Liver (tissue), 9 donors: ENCODE results near the gene KLHL12. TPM values are rescaled to one million over a fixed set of nuclear protein-coding genes. Genes with fewer than 3 reads are reported as not detected.

Source experiments
- DNase-seq: peaks from one replicate; pipeline ENCODE4 v3.0.0-alpha.2; 2017; ENCODE audit warnings: low spot score
- H3K27ac ChIP-seq, 2 donors: one replicate each; pipeline ENCODE4 v1.7.0; 2013; ENCODE audit warnings: inconsistent platforms in 2 of 2, low read length in 2 of 2, control low read depth in 1 of 2, low read depth in 1 of 2, mild to moderate bottlenecking in 1 of 2
- H3K27me3 ChIP-seq, 4 donors: one replicate each; pipeline versions ENCODE4 v1.6.1 to v1.7.0; 2013; ENCODE audit warnings: low read length in 3 of 4, inconsistent platforms in 1 of 4, mild to moderate bottlenecking in 1 of 4, moderate library complexity in 1 of 4; ENCODE audit not compliant: control insufficient read depth in 4 of 4, insufficient read depth in 4 of 4
- H3K36me3 ChIP-seq, 4 donors: one replicate each; pipeline versions ENCODE4 v1.6.1 to v1.7.0; 2013; ENCODE audit warnings: low read length in 3 of 4, mild to moderate bottlenecking in 3 of 4, low read depth in 1 of 4, moderate library complexity in 1 of 4; ENCODE audit not compliant: control insufficient read depth in 4 of 4, insufficient read depth in 3 of 4
- H3K4me1 ChIP-seq, 4 donors: one replicate each; pipeline versions ENCODE4 v1.6.1 to v1.7.0; 2013; ENCODE audit warnings: low read length in 3 of 4, mild to moderate bottlenecking in 3 of 4, moderate library complexity in 1 of 4; ENCODE audit not compliant: control insufficient read depth in 4 of 4, insufficient read depth in 4 of 4
- H3K4me3 ChIP-seq, 3 donors: one replicate each; pipeline versions ENCODE4 v1.6.1 to v1.7.0; 2013; ENCODE audit warnings: low read length in 3 of 3, control low read depth in 1 of 3, low read depth in 1 of 3, mild to moderate bottlenecking in 1 of 3
- H3K9ac ChIP-seq, 2 donors: one replicate each; pipeline ENCODE4 v1.7.0; 2013; ENCODE audit warnings: low read length in 2 of 2, mild to moderate bottlenecking in 2 of 2, moderate library complexity in 2 of 2, control low read depth in 1 of 2, low read depth in 1 of 2
- H3K9me3 ChIP-seq, 4 donors: one replicate each; pipeline versions ENCODE4 v1.6.1 to v1.7.0; 2013; ENCODE audit warnings: low read length in 3 of 4; ENCODE audit not compliant: control insufficient read depth in 4 of 4
- EGR1 ChIP-seq, 2 donors: IDR thresholded peaks; 2 replicates each; pipeline ENCODE4 v1.6.1; 2016 to 2018; ENCODE audit warnings: antibody characterized with exemption in 2 of 2, low read depth in 2 of 2
- FOXA1 ChIP-seq: IDR thresholded peaks from 2 replicates; pipeline ENCODE4 v1.6.1; 2016; ENCODE audit warnings: antibody characterized with exemption
- GABPA ChIP-seq, 2 donors: IDR thresholded peaks in 1 of 2; conservative IDR thresholded peaks in 1 of 2; 2 replicates each; pipeline ENCODE4 v1.6.1; 2016; ENCODE audit warnings: antibody characterized with exemption in 2 of 2, mild to moderate bottlenecking in 1 of 2, moderate library complexity in 1 of 2
- HNF4A ChIP-seq, 2 donors: conservative IDR thresholded peaks; 2 replicates each; pipeline ENCODE4 v1.6.1; 2016; ENCODE audit warnings: antibody characterized with exemption in 2 of 2, mild to moderate bottlenecking in 2 of 2
- HNF4G ChIP-seq: IDR thresholded peaks from 2 replicates; pipeline ENCODE4 v1.6.1; 2016; ENCODE audit warnings: antibody characterized with exemption
- JUND ChIP-seq, 2 donors: IDR thresholded peaks; 2 replicates each; pipeline ENCODE4 v1.6.1; 2016; ENCODE audit warnings: antibody characterized with exemption in 2 of 2
- NR2F2 ChIP-seq: IDR thresholded peaks from 2 replicates; pipeline ENCODE4 v1.6.1; 2016; ENCODE audit warnings: antibody characterized with exemption
- RAD21 ChIP-seq, 2 donors: IDR thresholded peaks; 2 replicates each; pipeline ENCODE4 v1.6.1; 2016; ENCODE audit warnings: antibody characterized with exemption in 2 of 2, mild to moderate bottlenecking in 2 of 2
- SP1 ChIP-seq: IDR thresholded peaks from 2 replicates; pipeline ENCODE4 v1.6.1; 2018; ENCODE audit warnings: antibody characterized with exemption, mild to moderate bottlenecking
- TAF1 ChIP-seq: conservative IDR thresholded peaks from 2 replicates; pipeline ENCODE4 v1.6.1; 2016; ENCODE audit warnings: antibody characterized with exemption, mild to moderate bottlenecking
- YY1 ChIP-seq: IDR thresholded peaks from 2 replicates; pipeline ENCODE4 v1.6.1; 2016; ENCODE audit warnings: antibody characterized with exemption, mild to moderate bottlenecking
- WGBS: extraction: QIAGEN DNeasy Blood & Tissue Kit; methylation state at CpG from one replicate; pipeline ENCODE4 v1.1.7; 2013; 5-methylcytosine and 5-hydroxymethylcytosine counted together
- polyA plus RNA-seq, 2 donors: library from polyadenylated mRNA; stranded (reverse) in 1 of 2; unstranded in 1 of 2; fragments of 200-250 nt in 1 of 2; fragments of >200 nt in 1 of 2; fragmentation: Nextera tagmentation in 1 of 2; extraction: Ambion mirVana in 1 of 2; gene quantifications; one replicate each; pipeline versions ENCODE4 v1.2.1 to v1.2.3, GENCODE V29; 2013 to 2015
- total RNA-seq, 2 donors: library from RNA; depleted of rRNA; stranded (reverse); fragments of >200 nt; gene quantifications; one replicate each; pipeline ENCODE4 v1.2.3, GENCODE V29; 2014
- TF ChIP-seq, protein P1 (sequence below): fragments of 150-350 bp; IDR thresholded peaks from 2 replicates; pipeline ENCODE4 v1.5.1; 2017; ENCODE audit warnings: improper control_type of control experiment, low read depth, low read length; ENCODE audit not compliant: missing input control
- TF ChIP-seq, protein P2 (sequence below): IDR thresholded peaks from 2 replicates; pipeline ENCODE4 v1.6.1; 2016; ENCODE audit warnings: antibody characterized with exemption
- TF ChIP-seq, protein P3 (sequence below): IDR thresholded peaks from 2 replicates; pipeline ENCODE4 v1.6.1; 2016; ENCODE audit warnings: antibody characterized with exemption
- TF ChIP-seq, protein P4 (sequence below): IDR thresholded peaks from 2 replicates; pipeline ENCODE4 v1.6.1; 2016; ENCODE audit warnings: antibody characterized with exemption, mild to moderate bottlenecking
- donor health status: healthy.
- donor health status: healthy.
- donor health status: healthy.
- donor health status: healthy.
- donor health status: healthy.

KLHL12 gene
- total and polyA plus RNA-seq, 4 donors: 7.2 to 17.5 (median 10.4) TPM

DNA sequence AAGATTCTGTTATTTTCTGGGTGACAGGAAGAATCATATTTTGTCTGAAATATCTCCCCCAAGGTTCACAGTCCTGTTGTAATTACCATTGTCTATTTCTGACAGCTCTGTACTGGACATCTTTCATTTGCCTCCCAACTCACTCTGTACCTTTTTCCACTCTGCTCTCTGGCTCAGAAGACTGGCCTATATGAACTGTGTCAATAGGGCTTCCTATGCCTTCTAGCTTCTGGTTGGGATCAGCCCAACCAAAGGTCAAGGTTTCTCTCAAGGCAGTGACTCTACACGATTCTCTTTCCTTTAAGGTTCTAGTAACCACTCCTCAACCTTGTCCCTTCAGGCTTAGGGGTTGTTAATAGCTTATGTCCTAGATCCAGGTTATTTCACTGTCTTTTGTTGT, 17.5 kb downstream of the KLHL12 start:
- H3K36me3 ChIP-seq: peaks cover 6 to 52% (median 39%) of the 10 kb centered on the region in 4 donors
- no peak overlapping the region for H3K27ac ChIP-seq
- 89% methylated on average over 1 of the region's 1 CpG for WGBS

DNA sequence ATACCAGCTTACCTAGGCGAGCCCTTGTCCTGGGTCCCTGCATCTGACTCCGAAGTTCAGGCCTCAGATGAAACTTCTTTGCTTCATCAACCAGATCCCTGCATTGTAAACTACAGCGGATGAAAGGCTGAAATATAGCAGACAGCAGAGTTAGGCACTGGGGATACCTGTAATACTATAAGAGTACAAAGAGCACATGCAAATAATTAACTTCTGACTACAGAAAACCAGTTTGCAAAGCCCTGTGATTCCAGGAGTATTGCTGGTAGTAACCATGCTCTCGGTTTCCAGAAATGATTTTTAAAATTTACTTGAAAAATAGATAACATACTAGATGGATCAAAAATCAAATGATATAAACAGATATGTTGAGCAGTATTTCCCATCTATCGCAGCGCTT, 18.0 kb downstream of the KLHL12 start:
- peaks cover 6 to 53% (median 39%) of the 10 kb centered on the region in 4 donors for H3K36me3 ChIP-seq
- no peak for TF ChIP-seq NR2F2
- TF ChIP-seq GABPA (IDR thresholded peaks at IDR 0.05 in 1 of 2, conservative IDR thresholded peaks at IDR 0.05 in 1 of 2): no peak
- no peak for TF ChIP-seq HNF4A (conservative IDR thresholded peaks at IDR 0.05)
- TF ChIP-seq, protein P1, sequence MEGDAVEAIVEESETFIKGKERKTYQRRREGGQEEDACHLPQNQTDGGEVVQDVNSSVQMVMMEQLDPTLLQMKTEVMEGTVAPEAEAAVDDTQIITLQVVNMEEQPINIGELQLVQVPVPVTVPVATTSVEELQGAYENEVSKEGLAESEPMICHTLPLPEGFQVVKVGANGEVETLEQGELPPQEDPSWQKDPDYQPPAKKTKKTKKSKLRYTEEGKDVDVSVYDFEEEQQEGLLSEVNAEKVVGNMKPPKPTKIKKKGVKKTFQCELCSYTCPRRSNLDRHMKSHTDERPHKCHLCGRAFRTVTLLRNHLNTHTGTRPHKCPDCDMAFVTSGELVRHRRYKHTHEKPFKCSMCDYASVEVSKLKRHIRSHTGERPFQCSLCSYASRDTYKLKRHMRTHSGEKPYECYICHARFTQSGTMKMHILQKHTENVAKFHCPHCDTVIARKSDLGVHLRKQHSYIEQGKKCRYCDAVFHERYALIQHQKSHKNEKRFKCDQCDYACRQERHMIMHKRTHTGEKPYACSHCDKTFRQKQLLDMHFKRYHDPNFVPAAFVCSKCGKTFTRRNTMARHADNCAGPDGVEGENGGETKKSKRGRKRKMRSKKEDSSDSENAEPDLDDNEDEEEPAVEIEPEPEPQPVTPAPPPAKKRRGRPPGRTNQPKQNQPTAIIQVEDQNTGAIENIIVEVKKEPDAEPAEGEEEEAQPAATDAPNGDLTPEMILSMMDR: no peak
- TF ChIP-seq SP1: no peak
- TF ChIP-seq HNF4G: no peak
- TF ChIP-seq FOXA1: no peak
- TF ChIP-seq JUND (IDR thresholded peaks at IDR 0.05): no peak
- TF ChIP-seq, protein P2, sequence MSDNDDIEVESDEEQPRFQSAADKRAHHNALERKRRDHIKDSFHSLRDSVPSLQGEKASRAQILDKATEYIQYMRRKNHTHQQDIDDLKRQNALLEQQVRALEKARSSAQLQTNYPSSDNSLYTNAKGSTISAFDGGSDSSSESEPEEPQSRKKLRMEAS: no peak
- no peak for TF ChIP-seq TAF1
- no peak for TF ChIP-seq RAD21 (IDR thresholded peaks at IDR 0.05)
- TF ChIP-seq, protein P3, sequence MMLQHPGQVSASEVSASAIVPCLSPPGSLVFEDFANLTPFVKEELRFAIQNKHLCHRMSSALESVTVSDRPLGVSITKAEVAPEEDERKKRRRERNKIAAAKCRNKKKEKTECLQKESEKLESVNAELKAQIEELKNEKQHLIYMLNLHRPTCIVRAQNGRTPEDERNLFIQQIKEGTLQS: no peak
- TF ChIP-seq, protein P4, sequence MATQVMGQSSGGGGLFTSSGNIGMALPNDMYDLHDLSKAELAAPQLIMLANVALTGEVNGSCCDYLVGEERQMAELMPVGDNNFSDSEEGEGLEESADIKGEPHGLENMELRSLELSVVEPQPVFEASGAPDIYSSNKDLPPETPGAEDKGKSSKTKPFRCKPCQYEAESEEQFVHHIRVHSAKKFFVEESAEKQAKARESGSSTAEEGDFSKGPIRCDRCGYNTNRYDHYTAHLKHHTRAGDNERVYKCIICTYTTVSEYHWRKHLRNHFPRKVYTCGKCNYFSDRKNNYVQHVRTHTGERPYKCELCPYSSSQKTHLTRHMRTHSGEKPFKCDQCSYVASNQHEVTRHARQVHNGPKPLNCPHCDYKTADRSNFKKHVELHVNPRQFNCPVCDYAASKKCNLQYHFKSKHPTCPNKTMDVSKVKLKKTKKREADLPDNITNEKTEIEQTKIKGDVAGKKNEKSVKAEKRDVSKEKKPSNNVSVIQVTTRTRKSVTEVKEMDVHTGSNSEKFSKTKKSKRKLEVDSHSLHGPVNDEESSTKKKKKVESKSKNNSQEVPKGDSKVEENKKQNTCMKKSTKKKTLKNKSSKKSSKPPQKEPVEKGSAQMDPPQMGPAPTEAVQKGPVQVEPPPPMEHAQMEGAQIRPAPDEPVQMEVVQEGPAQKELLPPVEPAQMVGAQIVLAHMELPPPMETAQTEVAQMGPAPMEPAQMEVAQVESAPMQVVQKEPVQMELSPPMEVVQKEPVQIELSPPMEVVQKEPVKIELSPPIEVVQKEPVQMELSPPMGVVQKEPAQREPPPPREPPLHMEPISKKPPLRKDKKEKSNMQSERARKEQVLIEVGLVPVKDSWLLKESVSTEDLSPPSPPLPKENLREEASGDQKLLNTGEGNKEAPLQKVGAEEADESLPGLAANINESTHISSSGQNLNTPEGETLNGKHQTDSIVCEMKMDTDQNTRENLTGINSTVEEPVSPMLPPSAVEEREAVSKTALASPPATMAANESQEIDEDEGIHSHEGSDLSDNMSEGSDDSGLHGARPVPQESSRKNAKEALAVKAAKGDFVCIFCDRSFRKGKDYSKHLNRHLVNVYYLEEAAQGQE: no peak
- no peak for TF ChIP-seq YY1
- no peak overlapping the region for H3K4me3 ChIP-seq
- H3K9me3 ChIP-seq: no peaks in the 10 kb centered on the region
- no peaks in the 10 kb centered on the region for H3K27me3 ChIP-seq
- 93% methylated on average over 6 of the region's 6 CpGs for WGBS
- H3K9ac ChIP-seq: no peak overlapping the region
- no peak for DNase-seq
- H3K4me1 ChIP-seq: peaks cover 0 to 6% (median 4%) of the 10 kb centered on the region in 4 donors
- no peak overlapping the region for H3K27ac ChIP-seq

More for the DNA sequence above, 17.5 kb downstream of the KLHL12 start:
- H3K9me3 ChIP-seq: no peaks in the 10 kb centered on the region
- H3K9ac ChIP-seq: no peak overlapping the region
- no peak overlapping the region for H3K4me3 ChIP-seq
- peaks cover 0 to 6% (median 4%) of the 10 kb centered on the region in 4 donors for H3K4me1 ChIP-seq
- DNase-seq: no peak
- H3K27me3 ChIP-seq: no peaks in the 10 kb centered on the region
- TF ChIP-seq EGR1 (IDR thresholded peaks at IDR 0.05; ENCODE audit: low read depth in 2 of 2) (no peak), FOXA1 (no peak), RAD21 (IDR thresholded peaks at IDR 0.05) (no peak), HNF4G (no peak), JUND (IDR thresholded peaks at IDR 0.05) (no peak), GABPA (IDR thresholded peaks at IDR 0.05 in 1 of 2, conservative IDR thresholded peaks at IDR 0.05 in 1 of 2) (no peak), YY1 (no peak), TAF1 (no peak)
- TF ChIP-seq, protein P4: no peak
- TF ChIP-seq, protein P1: no peak
- TF ChIP-seq, protein P3: no peak
